HG02763 (cell line): ENCODE results near the gene POPDC3.
"Not testable (repeated sequence)": the region's sequence is repeated elsewhere in the genome, so short reads cannot be mapped to it uniquely, and the experiment has no call there.

ENCODE experiments used
- ATAC-seq: cut with Tn5 transposase; IDR thresholded peaks from one replicate; pipeline ENCODE4 v1.9.1; 2021; ENCODE audit warnings: mild to moderate bottlenecking, moderate library complexity; ENCODE audit not compliant: unreplicated experiment

POPDC3 gene

DNA sequence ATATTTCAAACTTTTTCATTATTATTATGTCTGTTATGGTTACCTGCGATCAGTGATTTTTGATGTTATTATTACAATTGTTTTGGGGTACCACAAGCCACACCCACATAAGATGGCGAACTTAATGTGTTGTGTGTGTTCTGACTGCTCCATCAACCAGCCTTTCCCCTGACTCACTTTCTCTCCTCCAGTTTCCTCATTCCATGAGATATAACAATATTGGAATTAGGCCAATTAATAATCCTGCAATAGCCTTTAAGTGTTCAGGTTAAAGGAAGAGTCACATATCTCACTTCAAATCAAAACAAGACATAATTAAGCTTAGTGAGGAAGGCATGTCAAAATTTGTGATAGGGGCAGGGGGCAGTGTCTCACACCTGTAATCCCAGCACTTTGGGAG lies 16.3 kb upstream of the POPDC3 start:
- no peak for ATAC-seq

DNA sequence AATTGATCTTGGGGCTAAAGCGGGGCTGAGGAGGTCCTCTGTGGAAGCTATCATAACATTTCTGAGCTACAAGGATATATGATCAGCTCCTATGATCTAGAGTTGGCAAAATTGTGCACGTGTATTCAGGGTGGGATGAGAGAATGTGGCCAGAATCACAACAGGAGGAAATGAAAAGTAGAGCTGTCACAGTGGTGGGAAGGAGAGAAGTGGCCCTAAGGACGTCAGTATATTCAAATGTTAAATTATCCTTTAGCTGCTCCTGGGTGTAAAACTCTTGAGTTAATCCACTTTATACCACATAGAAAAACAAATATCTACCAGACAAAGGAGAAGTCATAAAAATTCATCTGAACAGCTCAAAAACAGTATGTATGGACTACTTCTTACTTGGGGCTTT lies 14.8 kb upstream of the POPDC3 start:
- no peak for ATAC-seq

DNA sequence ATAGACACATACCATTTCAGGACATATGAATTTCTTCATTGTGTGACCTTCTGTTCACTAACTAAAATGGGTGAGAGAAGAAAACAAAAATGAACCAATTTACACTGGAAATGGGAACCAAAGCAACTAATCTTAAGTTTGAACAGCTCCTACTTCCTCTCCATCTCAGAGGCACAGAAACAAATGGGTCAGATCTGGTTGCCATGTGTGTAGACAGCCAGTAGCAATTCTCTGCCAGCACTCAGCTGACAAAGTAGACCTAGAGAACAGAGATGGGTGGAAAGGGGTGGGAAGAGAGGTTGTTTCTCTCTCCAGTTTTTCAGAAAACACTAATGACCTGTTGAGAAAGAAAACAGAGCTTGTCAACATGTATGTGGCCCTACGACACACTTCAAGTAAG lies 14.3 kb upstream of the POPDC3 start:
- ATAC-seq = no peak

DNA sequence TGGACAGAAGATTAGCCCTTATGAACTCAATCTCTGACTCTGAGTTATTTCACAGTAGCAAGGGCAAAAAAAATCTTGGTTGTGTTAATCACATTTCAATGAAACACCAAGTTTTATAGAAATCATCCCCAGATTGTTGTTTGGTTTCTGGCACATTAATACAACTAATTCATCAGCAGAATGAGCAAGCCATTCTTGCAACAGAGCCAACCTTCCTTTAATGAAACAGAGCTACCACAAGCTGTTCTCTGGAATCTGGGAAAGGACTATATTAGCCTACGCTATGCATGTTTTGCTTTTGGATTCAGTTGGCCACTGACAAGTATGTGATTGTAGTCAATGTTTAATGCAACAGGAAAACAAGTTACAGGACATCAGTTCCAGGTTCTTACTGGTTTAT lies 13.8 kb upstream of the POPDC3 start:
- no peak for ATAC-seq

DNA sequence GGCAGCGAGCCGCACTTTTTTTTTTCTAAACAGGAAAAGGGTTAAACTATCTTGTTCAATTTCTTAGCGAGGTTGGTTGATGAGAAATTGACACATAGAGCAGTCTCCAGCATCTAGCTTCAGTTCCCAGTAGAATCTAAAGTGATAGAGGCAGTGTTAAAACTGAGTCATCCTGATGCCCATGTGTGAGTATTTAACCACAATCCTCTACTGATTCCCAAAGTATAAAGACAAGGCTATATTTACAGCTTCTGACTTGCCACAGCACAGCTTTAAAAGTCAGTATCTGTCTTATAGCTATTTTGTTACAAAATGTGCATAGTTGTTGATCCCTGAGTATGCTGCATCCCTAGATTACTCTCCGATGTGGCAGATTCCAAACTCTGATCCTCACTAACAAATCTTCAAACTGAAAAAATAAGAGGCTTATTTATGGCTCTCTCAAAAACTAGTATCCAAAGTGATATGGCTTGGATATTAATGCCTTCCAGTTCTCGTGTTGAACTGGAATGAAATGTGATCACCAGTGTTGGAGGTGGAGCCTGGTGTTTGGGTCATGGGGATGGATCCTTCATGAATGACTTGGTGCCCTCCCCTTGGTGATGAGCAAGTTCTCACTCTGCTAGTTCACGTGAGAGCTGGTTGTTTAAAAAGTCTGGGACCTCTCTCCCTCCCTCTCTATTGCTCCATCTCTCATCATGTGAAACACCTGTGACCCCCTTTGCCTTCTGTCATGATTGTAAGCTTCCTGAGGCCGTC lies 13.1 kb upstream of the POPDC3 start:
- ATAC-seq = no peak

DNA sequence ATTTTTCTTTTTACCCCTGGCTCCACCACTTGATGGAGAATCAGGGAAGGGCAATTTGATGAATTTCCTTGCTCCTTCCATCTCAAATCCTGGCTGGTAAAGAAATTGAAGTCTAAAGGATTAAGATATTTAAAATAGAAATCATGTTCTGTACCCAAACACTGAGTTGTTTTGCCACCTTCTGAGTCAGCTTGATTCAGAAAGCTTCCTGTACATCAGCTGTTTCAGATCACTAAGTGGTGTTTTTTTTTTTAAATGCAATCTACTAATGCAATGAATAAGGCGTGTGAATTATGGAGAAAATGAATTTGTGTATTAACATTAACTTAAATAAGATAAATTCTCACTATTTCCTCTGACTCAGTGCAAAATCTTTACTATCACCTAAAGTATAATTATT lies 11.5 kb upstream of the POPDC3 start:
- no peak for ATAC-seq

DNA sequence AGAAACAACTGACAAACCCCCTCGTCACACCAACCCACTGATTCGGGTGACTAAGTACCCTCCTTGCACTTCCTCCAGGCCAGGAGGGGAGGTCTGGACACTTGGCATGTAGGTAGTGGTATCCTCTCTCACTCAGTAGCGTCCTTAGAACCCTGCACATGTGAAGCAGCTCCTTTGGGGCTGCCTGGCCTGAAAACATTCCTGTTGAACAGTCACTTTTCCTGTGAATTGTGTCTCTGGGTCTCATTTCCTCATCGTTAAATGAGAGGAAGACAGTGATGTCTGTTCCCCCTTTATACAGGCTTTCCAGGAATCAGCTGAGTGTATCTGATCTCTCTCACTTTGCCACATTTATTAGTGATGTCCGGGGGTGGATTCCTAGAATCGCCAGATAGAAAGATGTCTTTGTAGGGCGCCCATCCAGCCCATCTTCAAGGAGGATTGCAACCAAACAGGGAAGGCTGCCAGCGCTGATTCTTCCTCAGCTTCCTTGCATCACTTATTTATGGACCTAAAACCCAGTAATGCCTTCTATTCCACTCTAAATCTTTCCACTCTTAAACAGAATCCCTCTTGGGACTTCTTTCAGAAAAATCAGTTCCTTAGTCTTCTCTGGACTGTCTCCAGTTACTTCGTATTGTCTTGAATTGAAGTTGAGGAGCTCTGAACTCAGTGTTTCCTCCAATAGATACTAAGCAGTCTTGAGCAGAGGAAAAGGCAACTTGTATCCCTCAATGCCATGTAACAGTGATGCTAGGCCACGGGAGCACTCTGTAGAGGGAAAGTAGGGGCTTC lies 9.4 kb upstream of the POPDC3 start:
- ATAC-seq = no peak

DNA sequence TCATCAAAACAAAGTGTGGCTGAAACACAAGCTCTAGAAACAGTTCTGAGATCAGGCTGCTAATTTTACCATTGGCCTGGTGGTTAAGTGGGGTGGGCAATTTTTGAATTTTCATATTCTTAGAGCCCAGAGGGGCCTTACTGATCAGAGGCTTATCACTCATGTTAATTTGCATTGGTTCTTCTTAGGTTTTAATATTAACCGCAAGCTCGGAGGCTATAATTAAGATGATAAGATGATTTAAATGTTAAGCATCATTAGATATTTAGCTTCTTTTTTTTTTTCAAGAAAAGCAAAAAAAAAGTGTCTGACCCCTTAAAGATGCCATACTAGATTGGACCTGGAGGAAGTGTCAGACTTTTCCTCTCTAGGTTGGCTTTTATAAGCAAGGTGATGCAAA lies 8.4 kb upstream of the POPDC3 start:
- no peak for ATAC-seq

DNA sequence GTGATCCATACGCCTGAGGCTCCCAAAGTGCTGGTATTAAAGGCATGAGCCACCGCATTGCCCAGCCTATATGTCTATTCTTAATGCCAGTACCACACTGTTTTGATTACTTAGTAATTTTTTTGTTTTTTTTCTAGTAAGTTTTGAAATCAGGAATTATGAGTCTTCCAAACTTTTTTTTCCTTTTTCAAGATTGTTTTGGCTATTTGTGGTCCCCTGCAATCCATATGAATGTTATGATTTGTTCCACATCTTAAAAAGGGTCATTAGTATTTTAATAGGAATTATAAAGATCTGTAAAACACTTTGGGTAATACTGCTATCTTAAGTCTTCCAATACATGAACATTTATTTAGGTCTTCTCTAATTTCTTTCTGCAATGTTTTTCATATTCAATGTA lies 6.8 kb upstream of the POPDC3 start:
- ATAC-seq = no peak

DNA sequence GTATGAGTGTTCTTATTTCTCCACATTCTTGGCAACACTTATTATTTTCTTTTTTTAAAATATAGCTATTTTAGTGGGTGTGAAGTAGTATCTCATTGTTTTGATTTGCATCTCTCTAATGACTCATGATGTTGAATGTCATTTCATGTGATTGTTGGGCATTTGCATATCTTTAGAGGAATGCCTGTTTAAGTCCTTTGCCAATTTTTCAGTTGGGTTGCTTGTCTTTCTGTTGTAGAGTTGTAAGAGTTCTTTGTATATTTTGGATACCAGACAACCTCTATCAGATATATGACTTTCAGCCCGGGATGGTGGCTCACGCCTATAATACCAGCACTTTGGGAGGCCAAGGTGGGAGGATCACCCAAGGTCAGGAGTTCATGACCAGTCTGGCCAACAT lies 5.1 kb upstream of the POPDC3 start:
- no peak for ATAC-seq

DNA sequence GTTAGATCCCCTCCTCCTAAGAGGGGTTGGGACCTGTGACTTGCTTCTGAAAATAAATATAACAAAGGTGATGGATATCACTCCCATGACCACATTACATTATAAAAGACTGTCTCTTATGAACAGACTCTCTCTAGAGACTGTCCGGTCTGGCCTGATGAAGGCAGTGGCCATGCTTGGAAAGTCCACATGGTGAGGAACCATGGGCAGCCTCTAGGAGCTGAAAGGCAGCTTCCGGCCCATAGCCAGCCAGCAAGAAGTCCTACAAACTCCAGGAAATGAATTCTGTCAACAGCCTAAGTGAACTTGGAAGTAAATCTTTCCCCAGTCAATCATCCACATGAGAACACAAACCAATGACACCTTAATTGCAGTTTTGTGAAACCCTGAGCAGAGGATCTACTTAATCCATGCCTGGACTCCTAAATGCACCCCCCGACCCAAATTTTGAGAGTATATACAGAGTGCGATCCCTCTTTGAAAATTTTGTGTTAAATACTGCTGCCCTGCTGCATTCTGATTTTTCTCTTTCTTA lies 2.2 kb upstream of the POPDC3 start:
- no peak for ATAC-seq

DNA sequence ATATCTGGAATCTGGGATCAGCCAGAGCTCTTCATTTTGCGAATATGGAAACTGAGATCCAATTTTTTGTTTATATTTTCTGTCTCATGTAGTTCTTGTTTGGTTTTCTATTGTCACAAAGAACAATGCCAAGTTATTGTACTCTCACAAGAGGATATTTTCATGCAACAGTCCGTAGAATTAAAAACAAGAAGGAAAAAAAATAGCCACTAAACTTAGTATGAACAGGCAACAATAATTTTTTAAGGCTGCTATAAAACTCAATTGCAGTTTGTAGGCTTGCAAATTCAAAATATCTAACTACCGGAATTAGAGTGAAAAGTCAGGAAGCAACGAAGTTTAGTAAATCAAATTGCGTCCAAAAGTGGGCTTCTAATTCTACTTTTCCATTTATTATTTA lies 1.2 kb downstream of the POPDC3 start:
- no peak for ATAC-seq

DNA sequence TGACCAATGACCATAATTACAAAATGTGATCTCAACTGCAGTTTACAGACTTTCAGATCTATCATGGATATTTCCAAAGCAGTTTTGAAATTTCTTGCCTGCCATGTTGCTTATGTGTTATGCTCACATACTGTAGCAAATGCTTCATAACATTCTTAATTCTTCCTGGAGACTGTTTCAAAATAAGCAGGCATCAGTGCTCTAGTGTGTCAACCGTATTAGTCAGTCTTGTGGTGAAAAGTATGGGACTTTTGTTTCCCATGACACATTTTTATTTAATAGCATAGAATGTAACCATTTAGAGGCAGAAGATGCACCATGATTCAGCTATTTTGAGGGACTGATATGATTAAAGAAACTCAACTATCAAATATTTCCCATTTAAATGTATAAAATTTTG lies 1.7 kb downstream of the POPDC3 start:
- no peak for ATAC-seq

DNA sequence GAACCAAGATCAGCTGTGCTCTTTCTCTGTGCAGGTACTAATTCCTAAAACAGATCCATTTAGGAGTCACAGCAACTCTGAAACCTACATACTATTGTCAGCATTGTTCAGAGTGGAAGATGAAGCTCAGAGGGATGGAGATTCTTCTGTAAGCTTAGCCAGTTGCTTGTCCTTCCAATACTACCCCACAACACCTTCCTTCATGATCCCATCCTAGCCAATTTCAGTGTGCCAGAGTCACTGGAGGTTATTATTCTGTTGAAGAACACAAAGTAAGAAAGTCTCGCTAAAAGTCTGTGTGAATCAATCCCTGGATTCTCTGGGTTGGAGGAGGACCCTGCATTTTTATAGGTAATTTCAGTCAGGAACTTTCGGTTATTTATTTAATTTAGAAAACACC lies 2.3 kb downstream of the POPDC3 start:
- ATAC-seq = no peak

DNA sequence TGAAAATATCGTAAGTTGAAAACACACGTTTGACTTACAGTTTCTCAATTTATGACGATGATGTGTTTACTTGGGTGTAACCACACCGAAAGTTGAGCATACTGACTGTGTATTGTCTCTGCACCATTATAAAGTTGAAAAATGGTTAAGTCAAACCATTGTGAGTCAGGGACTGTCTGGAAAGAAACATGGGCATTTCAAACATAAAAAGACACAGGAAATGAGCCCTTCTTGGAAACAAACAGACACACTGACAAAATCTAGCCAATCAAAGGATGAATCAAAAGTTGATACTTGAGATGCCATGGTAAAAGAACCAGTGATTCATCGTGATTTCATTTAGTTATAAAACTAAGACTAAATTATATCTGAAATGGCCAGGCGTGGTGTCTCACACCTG lies 5.3 kb downstream of the POPDC3 start:
- ATAC-seq = no peak

DNA sequence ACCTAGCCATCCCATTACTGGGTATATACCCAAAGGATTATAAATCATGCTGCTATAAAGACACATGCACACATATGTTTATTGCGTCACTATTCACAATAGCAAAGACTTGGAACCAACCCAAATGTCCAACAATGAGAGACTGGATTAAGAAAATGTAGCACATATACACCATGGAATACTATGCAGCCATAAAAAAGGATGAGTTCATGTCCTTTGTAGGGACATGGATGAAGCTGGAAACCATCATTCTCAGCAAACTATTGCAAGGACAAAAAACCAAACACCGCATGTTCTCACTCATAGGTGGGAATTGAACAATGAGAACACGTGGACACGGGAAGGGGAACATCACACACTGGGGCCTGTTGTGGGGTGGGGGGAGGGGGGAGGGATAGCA lies 7.3 kb downstream of the POPDC3 start:
- not testable (repeated sequence) for ATAC-seq

DNA sequence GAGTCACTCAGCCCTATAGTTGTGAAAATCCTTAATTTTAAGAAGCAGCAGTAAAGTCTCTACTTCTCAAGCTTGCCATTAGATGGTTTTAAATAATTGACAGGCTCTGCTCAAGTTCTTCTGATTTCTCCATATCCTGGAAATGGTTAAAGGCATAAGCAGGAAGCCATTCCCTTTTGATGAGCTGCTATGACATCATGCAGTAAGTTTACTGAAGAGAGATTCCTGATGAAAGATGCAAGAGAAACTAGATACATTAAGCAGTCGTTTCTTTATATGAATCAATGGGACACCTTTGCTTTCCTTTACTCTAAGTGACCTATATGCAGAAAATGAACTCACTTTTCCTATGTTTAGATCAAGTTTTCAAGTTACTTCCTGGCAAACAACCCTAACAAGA lies 9.8 kb downstream of the POPDC3 start:
- ATAC-seq = no peak

DNA sequence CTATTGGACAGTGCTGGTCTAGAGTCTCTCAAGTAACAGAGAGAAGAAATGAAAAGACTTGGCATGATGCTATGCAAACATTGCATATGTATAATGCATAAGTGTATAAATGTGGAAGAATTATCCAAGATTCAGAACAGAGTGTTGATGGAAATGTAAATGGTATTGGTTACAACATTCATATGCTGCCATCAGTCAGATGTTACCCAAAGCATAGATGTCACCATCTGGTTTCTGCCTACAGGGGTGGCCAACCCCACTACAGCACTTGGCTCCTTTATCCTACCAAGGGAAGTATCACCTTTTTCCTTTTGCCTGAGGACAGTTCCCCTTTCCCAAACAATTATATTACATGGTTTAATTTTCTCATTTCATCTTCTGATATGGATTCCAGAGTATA lies 11.9 kb downstream of the POPDC3 start:
- ATAC-seq = no peak

DNA sequence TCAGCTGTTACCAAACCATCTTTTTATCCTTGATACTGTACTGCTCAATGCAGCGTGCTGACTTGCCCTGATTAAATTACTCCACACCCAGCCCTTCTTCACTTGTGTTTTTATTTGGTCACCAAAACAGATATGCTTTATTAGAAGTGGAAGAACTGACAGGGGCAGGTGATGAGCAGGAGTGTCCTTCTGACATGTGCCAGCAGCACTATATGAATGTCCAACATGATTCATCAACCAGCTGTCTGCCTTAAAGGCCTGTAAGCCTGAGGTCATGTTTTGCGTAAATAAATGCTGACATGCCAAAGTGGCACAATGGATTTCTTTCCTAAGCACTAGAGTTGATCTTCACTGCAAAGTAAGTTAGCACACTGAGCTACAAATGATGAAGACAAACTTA lies 15.4 kb downstream of the POPDC3 start:
- ATAC-seq = no peak

DNA sequence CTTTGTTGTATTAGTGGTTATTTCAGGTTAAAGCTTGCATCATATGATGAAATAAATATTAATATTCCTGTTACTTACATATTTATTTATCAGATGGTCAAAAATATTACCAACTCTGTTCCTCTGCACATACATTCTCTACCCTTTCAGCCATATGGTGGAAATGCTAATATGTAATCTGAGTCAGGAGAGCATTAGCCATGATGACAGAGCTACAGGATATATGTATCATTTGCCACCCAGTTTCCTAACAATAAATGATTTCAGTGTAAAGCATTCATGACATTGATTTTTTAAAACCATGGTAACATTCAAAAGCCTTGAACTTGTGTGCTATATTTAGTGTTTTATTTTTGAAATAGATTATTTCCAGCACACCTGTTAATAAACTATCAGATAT lies 16.6 kb downstream of the POPDC3 start:
- ATAC-seq = no peak

DNA sequence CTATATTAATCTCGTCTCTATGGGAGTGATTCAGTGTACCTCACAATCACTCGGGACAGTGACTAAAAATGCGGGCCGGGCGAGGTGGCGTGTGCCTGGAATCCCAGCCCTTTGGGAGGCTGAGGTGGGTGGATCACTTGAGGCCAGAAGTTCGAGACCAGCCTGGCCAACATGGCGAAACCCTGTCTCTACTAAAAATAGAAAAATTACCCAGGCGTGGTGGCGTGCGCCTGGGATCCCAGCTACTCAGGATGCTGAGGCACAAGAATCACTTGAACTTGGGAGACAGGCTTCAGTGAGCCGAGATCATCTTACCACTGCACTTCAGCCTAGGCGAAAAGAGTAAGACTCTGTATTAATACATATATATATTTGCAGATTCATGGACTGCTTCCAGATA lies 17.4 kb downstream of the POPDC3 start:
- no peak for ATAC-seq

DNA sequence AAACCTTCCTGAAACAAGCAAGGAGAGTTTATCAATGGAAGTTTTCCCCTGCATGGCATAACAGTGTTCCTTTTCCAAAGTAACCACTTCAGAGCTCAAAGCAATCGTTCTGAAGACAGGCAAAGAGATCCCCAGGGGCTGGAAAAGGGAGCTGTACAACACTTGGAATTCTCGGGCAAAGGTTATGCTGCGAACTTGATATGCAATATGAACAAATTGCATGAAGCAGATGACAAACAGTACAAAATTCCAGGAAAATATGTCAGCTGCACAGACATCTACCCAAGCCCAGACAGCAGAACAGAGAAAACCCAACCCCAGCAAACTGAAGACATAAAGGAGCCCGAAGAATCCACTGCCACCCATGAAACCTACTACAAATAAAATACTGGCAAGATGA lies 18.4 kb downstream of the POPDC3 start:
- ATAC-seq = no peak
